ENCODE data around the gene NDUFS7.
"Not testable (repeated sequence)": the region's sequence is repeated elsewhere in the genome, so short reads cannot be mapped to it uniquely, and the experiment has no call there.

NDUFS7 gene

GRCh38 chr19:1417681-1418495, 34.2 kb downstream of the NDUFS7 start:
- DNase-seq (ENCODE audit: low read depth in 2 of 2) = no peak

DNA sequence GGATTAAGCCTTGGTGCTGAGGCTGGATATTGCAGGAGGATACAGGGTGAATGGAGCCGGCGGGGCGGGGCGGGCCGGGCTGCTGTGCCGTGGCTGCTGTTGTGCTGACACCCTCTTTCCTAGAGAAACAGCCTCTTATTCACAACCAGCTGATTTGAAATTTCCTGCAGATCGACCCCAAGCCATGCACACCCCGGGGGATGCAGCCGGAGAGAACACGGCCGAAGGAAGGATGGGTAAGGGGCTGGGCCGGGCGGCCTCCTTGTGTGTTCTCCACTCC, 34.7 kb downstream of the NDUFS7 start:
- DNase-seq (ENCODE audit: low read depth in 2 of 2) = no peak

DNA sequence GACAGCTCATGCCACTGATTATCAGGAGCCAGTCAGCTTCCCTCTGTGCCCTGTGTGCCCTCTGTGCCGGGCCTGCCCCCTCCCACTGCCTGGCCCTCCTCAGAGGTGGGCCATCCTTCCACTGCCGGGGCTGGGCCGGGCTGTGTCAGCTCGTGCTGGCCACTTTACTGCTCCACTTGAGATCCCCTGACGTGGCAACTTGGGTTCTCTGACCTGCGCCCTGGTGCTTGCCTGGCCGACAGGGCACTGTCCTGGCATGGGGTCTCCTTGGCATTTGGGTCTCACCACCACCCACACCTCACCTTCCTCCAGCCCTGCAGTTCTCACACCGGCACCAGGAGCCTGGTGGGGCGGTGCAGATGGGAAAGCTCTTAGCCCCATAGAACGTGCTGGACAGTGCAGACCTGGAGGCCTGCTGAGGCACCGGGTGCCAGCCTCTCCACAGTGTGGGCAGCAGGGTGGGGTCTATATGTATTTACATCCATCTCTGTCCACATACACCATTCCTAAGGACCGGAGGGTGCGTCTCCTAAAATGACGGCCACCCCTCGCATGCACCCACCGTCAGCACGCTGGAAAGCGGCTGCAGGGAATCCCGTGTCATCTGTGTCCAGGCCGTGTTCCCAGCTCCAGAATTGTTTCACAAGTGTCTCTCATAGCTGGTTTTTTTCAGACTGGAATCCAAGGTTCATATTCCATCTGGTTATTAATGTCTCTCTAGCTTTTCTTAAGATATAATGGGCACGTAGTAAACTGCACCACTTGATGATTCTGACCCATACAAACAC, 35.4 kb downstream of the NDUFS7 start:
- no peak for DNase-seq (ENCODE audit: low read depth in 2 of 2)

GRCh38 chr19:1420085-1420484, 36.4 kb downstream of the NDUFS7 start:
- not testable (repeated sequence) for DNase-seq (ENCODE audit: low read depth in 2 of 2)

DNA sequence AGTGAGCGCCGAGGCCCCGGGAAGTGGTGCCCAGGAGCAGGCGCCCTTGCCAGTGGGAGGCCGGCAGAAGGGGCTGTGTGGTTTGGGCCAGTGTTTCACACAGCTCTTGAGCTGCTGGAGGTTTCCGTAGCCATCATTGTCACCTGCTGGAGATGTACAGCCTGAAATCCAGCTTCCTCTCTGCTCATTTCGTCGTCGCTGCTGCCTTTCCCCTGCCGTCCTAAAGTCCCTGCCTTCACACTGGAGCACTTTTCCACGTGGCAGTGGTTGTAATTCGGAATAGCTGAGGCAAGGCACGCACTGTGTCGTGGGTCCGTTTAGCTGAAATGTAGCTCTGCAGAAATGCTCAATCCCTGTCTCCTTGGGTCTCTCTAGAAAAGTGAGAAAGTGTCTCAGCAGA, 36.9 kb downstream of the NDUFS7 start:
- DNase-seq (ENCODE audit: low read depth in 2 of 2) = no peak

DNA sequence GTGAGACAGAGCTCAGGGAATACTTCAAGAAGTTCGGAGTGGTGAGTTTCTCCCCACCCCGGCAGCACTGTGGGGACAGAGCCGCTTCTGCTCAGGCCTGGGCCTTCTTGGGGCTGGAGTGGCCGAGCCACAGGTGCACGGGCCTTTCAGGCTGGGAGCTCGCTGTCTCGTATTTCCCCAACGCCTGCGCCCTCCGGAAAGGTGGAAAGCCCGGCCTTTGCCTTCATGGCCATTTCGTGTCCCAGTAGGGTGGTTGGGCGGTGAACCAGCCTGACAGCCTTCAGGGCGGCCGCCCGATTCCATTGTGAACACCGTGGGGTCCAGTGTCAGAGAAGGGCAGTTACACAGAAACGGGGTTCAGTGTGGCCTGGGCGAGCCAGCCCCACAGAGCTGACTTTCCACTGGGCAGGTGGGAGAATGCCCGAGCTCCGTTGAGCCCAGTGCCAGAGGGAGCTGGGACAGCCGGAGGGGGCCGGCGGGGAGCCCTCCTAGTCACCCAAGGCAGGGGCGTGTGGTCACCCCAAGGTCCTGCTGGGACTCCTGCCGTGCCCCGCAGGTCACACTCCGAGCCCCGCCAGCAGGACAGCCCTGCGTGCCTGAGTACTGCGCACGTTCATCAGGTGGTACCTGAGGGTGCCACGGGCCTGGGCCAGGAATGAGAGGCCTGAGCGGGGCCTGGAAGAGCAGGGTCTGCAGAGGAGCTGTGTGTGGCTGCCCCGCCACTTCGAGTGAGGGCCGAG, 37.7 kb downstream of the NDUFS7 start:
- no peak for DNase-seq (ENCODE audit: low read depth in 2 of 2)

DNA sequence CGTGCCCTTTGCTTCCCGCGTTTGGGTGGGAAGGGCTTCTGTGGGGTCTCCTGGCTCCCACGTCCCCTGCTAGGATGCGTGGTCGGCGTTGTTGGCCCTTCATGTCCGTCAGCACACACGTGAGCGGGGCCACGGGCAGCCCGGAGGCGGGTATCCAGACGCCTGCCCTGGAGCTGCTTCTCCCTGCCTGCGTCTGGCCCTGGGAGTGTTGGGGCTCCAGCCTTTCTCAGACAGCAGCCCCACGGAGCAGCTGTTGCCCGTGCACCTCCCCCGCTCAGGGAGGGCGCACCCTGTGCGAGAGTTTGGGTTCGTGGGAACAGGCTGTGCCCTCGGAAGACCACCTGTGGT, 38.2 kb downstream of the NDUFS7 start:
- DNase-seq (ENCODE audit: low read depth in 2 of 2) = no peak

GRCh38 chr19:1422360-1422759, 38.7 kb downstream of the NDUFS7 start:
- no peak for DNase-seq (ENCODE audit: low read depth in 2 of 2)

- DNase-seq (ENCODE audit: low read depth in 2 of 2) = no peak
These were observed 39.2 kb downstream of the NDUFS7 start for GRCh38 chr19:1422943-1423342.

- DNase-seq (ENCODE audit: low read depth in 2 of 2) = no peak
These were observed 39.9 kb downstream of the NDUFS7 start for GRCh38 chr19:1423436-1424191.

DNA sequence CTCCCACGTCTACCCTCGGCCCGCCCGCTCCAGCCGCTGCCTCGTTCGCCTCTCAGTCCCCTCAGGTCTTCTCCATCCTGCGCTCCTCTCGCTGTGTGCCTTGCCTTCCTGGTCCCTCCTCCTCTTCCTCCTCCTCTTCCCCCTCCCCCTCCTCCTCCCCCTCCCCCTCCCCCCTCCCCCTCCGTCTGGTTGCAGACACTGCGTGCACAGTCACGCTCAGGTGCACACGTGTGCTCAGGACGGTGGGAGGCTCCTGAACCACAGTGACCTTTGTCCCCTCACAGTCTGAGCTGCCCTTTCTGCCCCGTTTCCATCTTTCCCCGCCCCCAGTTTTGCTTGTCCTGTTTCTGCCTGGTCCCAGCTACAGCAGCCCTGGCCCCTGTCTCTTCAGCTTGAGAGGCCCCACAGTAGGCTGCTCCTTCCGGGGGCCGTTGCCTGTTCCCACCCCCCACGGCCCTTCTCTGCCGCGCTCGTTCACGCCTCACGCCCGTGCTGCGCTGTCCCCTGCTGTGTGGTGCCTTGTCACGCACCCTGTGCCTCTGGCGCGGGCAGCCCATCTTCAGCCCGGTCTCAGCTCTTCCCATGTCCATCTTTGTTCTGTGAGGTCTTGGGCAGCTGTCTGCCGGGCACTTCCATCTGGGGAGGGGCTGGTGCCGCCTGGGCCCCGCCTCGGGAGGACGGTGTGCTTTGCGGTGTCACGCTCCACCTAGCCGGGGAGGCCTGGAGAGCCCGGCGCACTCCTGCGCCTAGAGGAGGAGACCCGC, 40.7 kb downstream of the NDUFS7 start:
- DNase-seq (ENCODE audit: low read depth in 2 of 2) = no peak

- no peak for DNase-seq (ENCODE audit: low read depth in 2 of 2)
These were observed 41.6 kb downstream of the NDUFS7 start for GRCh38 chr19:1425102-1425837.

DNA sequence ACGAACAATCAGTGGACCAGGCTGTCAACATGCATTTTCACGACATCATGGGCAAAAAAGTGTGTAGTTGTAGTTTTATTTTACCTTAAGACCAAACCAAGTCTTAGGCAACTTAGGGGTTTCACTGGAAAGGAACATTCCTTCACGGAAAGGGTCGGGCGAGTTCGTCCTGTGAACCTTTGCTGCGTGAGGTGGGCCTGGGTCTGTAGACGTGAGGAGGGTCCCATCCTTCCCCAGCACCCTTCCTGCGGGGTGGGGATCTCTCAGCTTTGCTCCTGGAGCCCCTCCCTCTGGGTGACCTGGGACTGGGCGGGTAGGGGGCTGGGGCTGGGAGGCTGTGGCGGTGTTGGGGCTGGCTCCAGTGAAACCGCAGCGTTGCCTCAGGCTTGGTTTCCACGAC, 42.2 kb downstream of the NDUFS7 start:
- no peak for DNase-seq (ENCODE audit: low read depth in 2 of 2)

- no peak for DNase-seq (ENCODE audit: low read depth in 2 of 2)
These were observed 43.0 kb downstream of the NDUFS7 start for GRCh38 chr19:1426736-1427135.

GRCh38 chr19:1427221-1427920, 43.7 kb downstream of the NDUFS7 start:
- no peak for DNase-seq (ENCODE audit: low read depth in 2 of 2)

DNA sequence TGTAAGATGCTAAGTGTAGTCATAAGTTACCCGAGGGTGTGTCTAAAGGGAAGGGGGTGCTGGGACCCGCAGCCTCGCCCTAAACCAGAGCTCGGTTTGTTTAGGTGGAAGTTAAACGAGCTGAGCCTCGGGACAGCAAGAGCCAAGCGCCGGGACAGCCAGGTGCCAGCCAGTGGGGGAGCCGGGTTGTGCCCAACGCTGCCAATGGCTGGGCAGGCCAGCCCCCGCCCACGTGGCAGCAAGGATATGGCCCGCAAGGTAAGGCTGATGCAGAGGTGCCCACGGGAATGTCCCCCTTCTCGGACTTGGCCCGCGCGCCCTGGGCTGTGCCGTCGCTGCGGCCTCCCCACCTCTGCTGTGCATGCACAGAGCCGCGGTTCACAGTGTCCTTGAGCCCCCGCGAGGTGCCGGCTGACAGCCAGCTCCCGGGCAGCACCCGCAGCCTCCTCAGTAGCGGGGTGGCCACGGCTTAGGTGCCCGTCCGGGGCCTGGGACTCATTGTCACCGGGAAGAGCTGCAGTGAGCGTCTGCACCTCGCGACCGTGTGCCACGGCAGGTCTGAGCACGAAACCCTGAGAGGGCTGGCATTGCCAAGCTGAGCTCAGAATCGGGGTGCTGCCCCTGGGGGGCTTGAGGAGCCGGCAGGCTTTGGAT, 45.2 kb downstream of the NDUFS7 start:
- no peak for DNase-seq (ENCODE audit: low read depth in 2 of 2)

- no peak for DNase-seq (ENCODE audit: low read depth in 2 of 2)
These were observed 46.0 kb downstream of the NDUFS7 start for GRCh38 chr19:1429750-1430149.

GRCh38 chr19:1430246-1430645, 46.5 kb downstream of the NDUFS7 start:
- no peak for DNase-seq (ENCODE audit: low read depth in 2 of 2)

DNA sequence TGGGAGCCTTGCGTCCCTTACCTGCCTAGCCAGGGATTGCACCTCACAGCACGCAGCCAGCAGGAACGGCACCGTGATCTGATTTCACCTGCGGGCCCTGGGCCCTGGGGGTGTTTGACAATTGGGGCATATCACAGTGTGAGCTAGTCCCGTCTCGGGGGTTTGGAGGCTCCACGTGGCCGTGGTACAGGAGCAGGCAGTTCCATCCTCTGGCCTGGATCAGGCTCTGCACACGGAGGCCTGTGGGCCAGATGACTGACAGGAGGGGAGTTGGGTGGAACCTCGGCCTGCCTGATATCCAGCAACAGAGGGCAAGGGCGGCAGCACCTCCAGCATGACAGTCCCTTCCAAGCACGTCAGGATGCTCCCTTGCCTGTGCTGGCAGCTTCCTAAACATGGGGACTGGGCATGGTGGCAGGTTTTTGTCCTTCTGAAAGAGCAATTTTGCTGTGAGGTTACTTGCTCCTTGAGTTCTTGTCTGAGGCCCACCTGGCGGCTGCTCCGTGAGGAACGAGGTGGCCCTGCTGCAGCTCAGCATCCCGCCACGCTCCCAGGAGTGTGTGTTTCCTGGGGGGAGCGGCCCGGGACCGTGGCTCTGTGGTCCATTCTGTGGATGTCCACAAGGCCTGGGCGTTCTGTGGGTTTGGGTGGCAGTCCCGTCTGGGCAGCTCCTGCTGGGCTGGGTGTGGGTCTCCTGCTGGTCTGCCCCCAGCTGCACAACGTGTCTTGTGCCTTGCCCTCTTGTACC, 48.2 kb downstream of the NDUFS7 start:
- no peak for DNase-seq (ENCODE audit: low read depth in 2 of 2)

All from stimulated activated CD8-positive, alpha-beta memory T cell treated with anti-CD3 and anti-CD28 coated beads, Interleukin-7, amount 100 ng/mL, for 1 hour (primary cell).